Endothelial cell (in vitro differentiated cells): ENCODE data around the gene ATP9A. TPM values are rescaled to one million over a fixed set of nuclear protein-coding genes. Genes with fewer than 3 reads are reported as not detected.
"Not testable (repeated sequence)": the region's sequence is repeated elsewhere in the genome, so short reads cannot be mapped to it uniquely, and the experiment has no call there.

Experiments used
- DNase-seq: peaks from one replicate; pipeline ENCODE4 v3.0.0; 2021; ENCODE audit warnings: low spot score
- H3K27ac Mint-ChIP-seq: one replicate; pipeline ENCODE4 v1.8.0; 2021; ENCODE audit warnings: mixed read lengths, inconsistent platforms; ENCODE audit not compliant: unreplicated experiment
- H3K27me3 Mint-ChIP-seq: one replicate; pipeline ENCODE4 v1.8.0; 2021; ENCODE audit warnings: mild to moderate bottlenecking, moderate library complexity, mixed read lengths, inconsistent platforms; ENCODE audit not compliant: unreplicated experiment
- H3K36me3 Mint-ChIP-seq: one replicate; pipeline ENCODE4 v1.8.0; 2021; ENCODE audit warnings: mild to moderate bottlenecking, low read depth, mixed read lengths, inconsistent platforms; ENCODE audit not compliant: unreplicated experiment
- H3K4me1 Mint-ChIP-seq: one replicate; pipeline ENCODE4 v1.8.0; 2021; ENCODE audit warnings: mild to moderate bottlenecking, mixed read lengths, inconsistent platforms; ENCODE audit not compliant: unreplicated experiment
- H3K4me3 Mint-ChIP-seq: one replicate; pipeline ENCODE4 v1.8.0; 2021; ENCODE audit warnings: mild to moderate bottlenecking, mixed read lengths, inconsistent platforms; ENCODE audit not compliant: unreplicated experiment
- H3K9me3 Mint-ChIP-seq: one replicate; pipeline ENCODE4 v1.8.0; 2021; ENCODE audit warnings: mixed read lengths, inconsistent platforms; ENCODE audit not compliant: unreplicated experiment
- CTCF ChIP-seq: fragments of 200-600 bp; sonication (generic); IDR thresholded peaks from one replicate; pipeline ENCODE4 v1.5.0; 2021; ENCODE audit warnings: antibody characterized with exemption; ENCODE audit not compliant: unreplicated experiment
- total RNA-seq: library from RNA; stranded (reverse); fragmentation: NEBNext Ultra II Directional; extraction: Animal tissue kit (Norgen Biotek cat#: 25700); gene quantifications from one replicate; pipeline ENCODE4 v1.2.1, GENCODE V29; 2021; ENCODE audit not compliant: unreplicated experiment

Gene ATP9A
- total RNA-seq, 1 donor from 2014 or later: 30.6 TPM

DNA sequence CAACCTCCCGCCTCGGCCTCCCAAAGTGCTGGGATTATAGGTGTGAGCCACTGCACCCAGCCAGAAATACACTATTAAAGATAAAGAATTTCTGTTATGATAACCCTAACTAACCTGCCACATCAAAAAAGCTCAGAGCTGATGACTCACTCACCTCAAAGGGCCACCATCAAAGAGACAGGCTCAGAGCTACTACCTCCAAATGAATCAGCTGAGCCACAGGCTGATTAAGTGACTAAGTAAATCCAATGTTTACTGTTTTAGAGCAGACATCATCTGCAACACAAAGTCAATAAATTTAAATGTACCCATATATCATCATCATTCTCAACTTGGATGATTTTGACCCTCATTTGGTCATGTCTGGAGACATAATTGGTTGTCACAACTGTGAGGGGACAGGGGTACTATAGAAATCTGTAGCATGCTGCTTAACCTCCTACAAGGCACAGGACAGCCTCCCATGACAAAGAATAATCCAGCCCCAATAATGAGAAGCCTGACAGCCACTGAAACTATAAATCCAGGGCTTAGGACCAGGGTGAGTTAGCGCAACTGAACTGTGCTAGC, 106.5 kb downstream of the ATP9A start:
- no peak overlapping the region for H3K27ac Mint-ChIP-seq
- TF ChIP-seq CTCF: no peak
- DNase-seq: no peak
- peaks cover 4% of the 10 kb centered on the region for H3K36me3 Mint-ChIP-seq
- H3K4me3 Mint-ChIP-seq: no peak overlapping the region
- no peaks in the 10 kb centered on the region for H3K27me3 Mint-ChIP-seq
- H3K9me3 Mint-ChIP-seq: no peaks in the 10 kb centered on the region
- H3K4me1 Mint-ChIP-seq: no peaks in the 10 kb centered on the region

- Mint-ChIP-seq H3K36me3 (peaks cover 4% of the 10 kb centered on the region), H3K4me1 (no peaks in the 10 kb centered on the region), H3K27ac (no peak overlapping the region), H3K9me3 (no peaks in the 10 kb centered on the region), H3K4me3 (no peak overlapping the region), H3K27me3 (no peaks in the 10 kb centered on the region)
- TF ChIP-seq CTCF: no peak
- no peak for DNase-seq
These were observed 107.2 kb downstream of the ATP9A start for GRCh38 chr20:51660672-51661608.

DNA sequence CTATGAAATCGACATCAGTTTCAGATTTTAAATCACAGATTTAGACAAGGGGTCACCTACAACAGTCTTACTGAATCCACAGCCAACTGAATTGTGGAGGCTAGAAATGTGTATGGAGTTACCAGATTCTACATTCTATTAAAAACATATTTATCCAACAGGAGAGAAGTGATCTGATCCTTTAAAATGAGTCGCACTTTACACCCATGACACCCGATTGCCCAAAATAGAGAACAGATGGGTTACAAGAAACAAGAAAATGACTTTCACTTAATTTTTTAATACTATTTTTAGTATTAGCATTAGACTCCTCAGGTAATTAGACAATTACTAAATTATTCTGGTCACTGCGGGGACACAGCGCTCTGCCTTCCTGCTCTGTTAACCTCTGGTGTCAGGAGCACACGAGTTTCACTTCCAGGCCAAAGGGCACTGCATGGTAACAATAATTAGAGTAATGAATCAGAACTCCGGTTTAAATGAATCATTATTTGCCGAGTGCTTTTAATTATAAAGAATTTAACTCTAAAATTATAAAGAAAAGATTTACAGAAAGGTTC, 108.6 kb downstream of the ATP9A start:
- H3K9me3 Mint-ChIP-seq: no peaks in the 10 kb centered on the region
- H3K27ac Mint-ChIP-seq: no peak overlapping the region
- no peak for TF ChIP-seq CTCF
- no peak for DNase-seq
- no peaks in the 10 kb centered on the region for H3K4me1 Mint-ChIP-seq
- H3K36me3 Mint-ChIP-seq: peaks cover 4% of the 10 kb centered on the region
- H3K4me3 Mint-ChIP-seq: no peak overlapping the region
- H3K27me3 Mint-ChIP-seq: peaks cover 2% of the 10 kb centered on the region

- peaks cover 4% of the 10 kb centered on the region for H3K36me3 Mint-ChIP-seq
- H3K4me3 Mint-ChIP-seq: no peak overlapping the region
- no peak overlapping the region for H3K27ac Mint-ChIP-seq
- no peaks in the 10 kb centered on the region for H3K9me3 Mint-ChIP-seq
- peaks cover 3% of the 10 kb centered on the region for H3K27me3 Mint-ChIP-seq
- TF ChIP-seq CTCF: no peak
- DNase-seq: no peak
- H3K4me1 Mint-ChIP-seq: peaks cover 12% of the 10 kb centered on the region
These were observed 111.4 kb downstream of the ATP9A start for GRCh38 chr20:51656726-51657260.

DNA sequence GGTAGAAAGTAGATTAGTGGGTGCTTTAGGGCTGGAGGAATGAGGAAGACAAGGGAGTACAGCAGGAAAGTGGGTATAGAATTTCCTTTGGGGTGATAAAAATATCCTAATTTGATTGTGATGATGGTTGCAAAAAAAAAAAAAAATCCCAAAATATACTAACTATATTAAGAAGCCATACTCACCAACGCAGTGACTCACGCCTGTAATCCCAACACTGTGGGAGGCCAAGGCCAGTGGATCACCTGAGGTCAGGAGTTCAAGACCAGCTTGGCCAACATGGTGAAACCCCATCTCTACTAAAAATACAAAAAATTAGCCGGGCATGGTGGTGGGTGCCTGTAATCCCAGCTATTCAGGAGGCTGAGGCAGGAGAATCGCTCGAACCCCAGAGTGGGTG, 112.1 kb downstream of the ATP9A start:
- not testable (repeated sequence) for H3K27ac Mint-ChIP-seq, H3K27me3 Mint-ChIP-seq, H3K9me3 Mint-ChIP-seq

More for the DNA sequence above, 112.1 kb downstream of the ATP9A start:
- not testable (repeated sequence) for DNase-seq, H3K36me3 Mint-ChIP-seq, H3K4me3 Mint-ChIP-seq
- H3K4me1 Mint-ChIP-seq: peaks cover 12% of the 10 kb centered on the region
